Stomach (tissue), 9 donors: ENCODE measurements around the gene BRI3. TPM values are rescaled to one million over a fixed set of nuclear protein-coding genes. Genes with fewer than 3 reads are reported as not detected.
"Not testable (repeated sequence)": the region's sequence is repeated elsewhere in the genome, so short reads cannot be mapped to it uniquely, and the experiment has no call there.

Experiments
- DNase-seq, 2 donors: peaks; one replicate each; pipeline versions ENCODE4 v3.0.0 to v3.0.0-alpha.2; 2013 to 2019
- H3K27ac ChIP-seq, 5 donors: fragments of 200-600 bp in 4 of 5; sonication (generic) in 4 of 5; one replicate each; pipeline ENCODE4 v1.5.1; 2013 to 2019; ENCODE audit warnings: mild to moderate bottlenecking in 1 of 5, moderate library complexity in 1 of 5
- H3K27me3 ChIP-seq, 3 donors: fragments of 200-600 bp; sonication (generic); one replicate each; pipeline ENCODE4 v1.5.1; 2017 to 2019; ENCODE audit warnings: mixed run types in 1 of 3
- H3K36me3 ChIP-seq, 4 donors: fragments of 200-600 bp; sonication (generic); 1 replicate in 3 of 4; 2 replicates in 1 of 4; pipeline ENCODE4 v1.5.1; 2016 to 2019
- H3K4me1 ChIP-seq, 4 donors: fragments of 200-600 bp; sonication (generic); one replicate each; pipeline ENCODE4 v1.5.1; 2016 to 2019
- H3K4me3 ChIP-seq, 4 donors: fragments of 200-600 bp; sonication (generic) in 3 of 4; one replicate each; pipeline ENCODE4 v1.5.1; 2016 to 2019; ENCODE audit warnings: mild to moderate bottlenecking in 1 of 4
- H3K9me3 ChIP-seq, 4 donors: fragments of 200-600 bp; sonication (generic); one replicate each; pipeline ENCODE4 v1.5.1; 2016 to 2019
- CTCF ChIP-seq, 7 experiments: fragments of 450-650 bp in 4 of 7; fragments of 200-600 bp in 3 of 7; sonication (generic) in 3 of 7; IDR thresholded peaks; one replicate each; pipeline ENCODE4 v1.5.1; 2016 to 2019; ENCODE audit warnings: antibody characterized with exemption in 7 of 7, control low read depth in 2 of 7, mild to moderate bottlenecking in 1 of 7
- EP300 ChIP-seq: sonication (generic); formaldehyde crosslinking; IDR thresholded peaks from one replicate; pipeline ENCODE4 v1.6.1; 2017; ENCODE audit warnings: antibody characterized with exemption
- POLR2A ChIP-seq, 4 donors: fragments of 450-650 bp; IDR thresholded peaks; one replicate each; pipeline ENCODE4 v1.6.1; 2016; ENCODE audit warnings: antibody characterized with exemption in 4 of 4, control low read depth in 2 of 4, mild to moderate bottlenecking in 1 of 4, moderate library complexity in 1 of 4
- POLR2AphosphoS5 ChIP-seq, 3 donors: sonication (generic); formaldehyde crosslinking; IDR thresholded peaks; one replicate each; pipeline ENCODE4 v1.6.1; 2016; ENCODE audit warnings: antibody characterized with exemption in 3 of 3
- WGBS, 5 donors: extraction: QIAGEN DNeasy Blood & Tissue Kit in 3 of 5; methylation state at CpG; one replicate each; pipeline versions ENCODE4 v1.1.5 to v1.1.7; 2013 to 2018; 5-methylcytosine and 5-hydroxymethylcytosine counted together
- intact Hi-C: fragments of 100-400 bp; cut with DNase I; formaldehyde crosslinking; loops from one replicate; pipeline ENCODE4 v1.15.1; 2023; ENCODE audit warnings: low total_unique reads
- polyA plus RNA-seq, 3 donors: library from polyadenylated mRNA; stranded (reverse); fragments of 200-250 nt; gene quantifications; one replicate each; pipeline ENCODE4 v1.2.3, GENCODE V29; 2013
- total RNA-seq, 5 donors: library from RNA; depleted of rRNA; stranded (reverse); fragments of >200 nt; gene quantifications; one replicate each; pipeline versions ENCODE4 v1.1.0 to v1.2.3, GENCODE V29; 2014 to 2016
- donor health status: healthy with polysubstance abuse.
- donor health status: Bipolar disorder and iron deficiency.
- donor health status: healthy.

Gene BRI3
- total and polyA plus RNA-seq, 8 donors, result 25.9 to 411 (median 92.8) TPM; not detected in 1

- H3K27ac ChIP-seq, result no peak overlapping the region
- intact Hi-C loops, result no loop called here
- H3K27me3 ChIP-seq, result no peaks in the 10 kb centered on the region
- peaks cover 15 to 80% (median 47%) of the 10 kb centered on the region in 4 donors for H3K36me3 ChIP-seq
- DNase-seq, result no peak
- H3K4me1 ChIP-seq, result peaks cover 0 to 3% (median 0%) of the 10 kb centered on the region in 4 donors
- H3K9me3 ChIP-seq, result no peaks in the 10 kb centered on the region
- H3K4me3 ChIP-seq, result no peak overlapping the region
- 56 to 66% (median 57%) methylated on average over 13 of the region's 13 CpGs for WGBS, 5 donors
- TF ChIP-seq CTCF (IDR thresholded peaks at IDR 0.05), result no peak
- TF ChIP-seq POLR2AphosphoS5 (IDR thresholded peaks at IDR 0.05), result no peak
- no peak for TF ChIP-seq POLR2A (IDR thresholded peaks at IDR 0.05)
- TF ChIP-seq EP300, result no peak
These were observed 34.0 kb downstream of the BRI3 start for GRCh38 chr7:98315318-98315993.

- H3K36me3 ChIP-seq, result peaks cover 15 to 74% (median 41%) of the 10 kb centered on the region in 4 donors
- 86 to 94% (median 93%) methylated on average over 4 of the region's 4 CpGs for WGBS, 5 donors
- H3K9me3 ChIP-seq, H3K27me3 ChIP-seq, H3K27ac ChIP-seq, intact Hi-C loops, H3K4me1 ChIP-seq, DNase-seq, H3K4me3 ChIP-seq: not testable (repeated sequence)
These were observed 34.6 kb downstream of the BRI3 start for GRCh38 chr7:98315994-98316527.

- Histone ChIP-seq H3K27ac (no peak overlapping the region), H3K4me1 (peaks cover 0 to 18% (median 13%) of the 10 kb centered on the region in 4 donors), H3K27me3 (peaks cover 0 to 13% (median 0%) of the 10 kb centered on the region in 3 donors), H3K36me3 (peaks cover 14 to 59% (median 30%) of the 10 kb centered on the region in 4 donors), H3K4me3 (no peak overlapping the region), H3K9me3 (no peaks in the 10 kb centered on the region)
- intact Hi-C loops, result no loop called here
- TF ChIP-seq CTCF (IDR thresholded peaks at IDR 0.05) (no peak), EP300 (no peak), POLR2A (IDR thresholded peaks at IDR 0.05) (no peak), POLR2AphosphoS5 (IDR thresholded peaks at IDR 0.05) (no peak)
- 94 to 97% (median 95%) methylated on average over 14 of the region's 14 CpGs for WGBS, 5 donors
- DNase-seq, result no peak
These were observed 36.0 kb downstream of the BRI3 start for GRCh38 chr7:98317366-98318040.

GRCh38 chr7:98319176-98319575, 37.7 kb downstream of the BRI3 start:
- DNase-seq, result no peak
- H3K4me1 ChIP-seq, result peaks cover 0 to 33% (median 28%) of the 10 kb centered on the region in 4 donors
- H3K27ac ChIP-seq, result no peak overlapping the region
- H3K36me3 ChIP-seq, result peaks cover 8 to 45% (median 24%) of the 10 kb centered on the region in 4 donors
- H3K9me3 ChIP-seq, result no peaks in the 10 kb centered on the region
- intact Hi-C loops, result no loop called here
- no peak overlapping the region for H3K4me3 ChIP-seq
- TF ChIP-seq CTCF (IDR thresholded peaks at IDR 0.05) (no peak), POLR2A (IDR thresholded peaks at IDR 0.05) (no peak), POLR2AphosphoS5 (IDR thresholded peaks at IDR 0.05) (no peak), EP300 (no peak)
- 83 to 93% (median 92%) methylated on average over 9 of the region's 9 CpGs for WGBS, 5 donors
- peaks cover 0 to 14% (median 0%) of the 10 kb centered on the region in 3 donors for H3K27me3 ChIP-seq
